Esophagus squamous epithelium (tissue), 4 donors: ENCODE results near the gene C6orf52.

ENCODE experiments used
- POLR2A ChIP-seq, 4 donors: fragments of 450-650 bp; IDR thresholded peaks; one replicate each; pipeline ENCODE4 v1.6.1; 2017; ENCODE audit warnings: antibody characterized with exemption in 4 of 4, mild to moderate bottlenecking in 4 of 4, moderate library complexity in 3 of 4
- TF ChIP-seq, protein P1 (sequence below), 6 experiments: fragments of 450-650 bp in 4 of 6; fragments of 200-600 bp in 2 of 6; sonication (generic) in 2 of 6; IDR thresholded peaks; one replicate each; pipeline ENCODE4 v1.5.1; 2016 to 2019; ENCODE audit warnings: antibody characterized with exemption in 6 of 6, mild to moderate bottlenecking in 4 of 6, moderate library complexity in 4 of 6

GRCh38 chr6:10682355-10682988 lies 11.9 kb downstream of the C6orf52 start:
- TF ChIP-seq, protein P1, sequence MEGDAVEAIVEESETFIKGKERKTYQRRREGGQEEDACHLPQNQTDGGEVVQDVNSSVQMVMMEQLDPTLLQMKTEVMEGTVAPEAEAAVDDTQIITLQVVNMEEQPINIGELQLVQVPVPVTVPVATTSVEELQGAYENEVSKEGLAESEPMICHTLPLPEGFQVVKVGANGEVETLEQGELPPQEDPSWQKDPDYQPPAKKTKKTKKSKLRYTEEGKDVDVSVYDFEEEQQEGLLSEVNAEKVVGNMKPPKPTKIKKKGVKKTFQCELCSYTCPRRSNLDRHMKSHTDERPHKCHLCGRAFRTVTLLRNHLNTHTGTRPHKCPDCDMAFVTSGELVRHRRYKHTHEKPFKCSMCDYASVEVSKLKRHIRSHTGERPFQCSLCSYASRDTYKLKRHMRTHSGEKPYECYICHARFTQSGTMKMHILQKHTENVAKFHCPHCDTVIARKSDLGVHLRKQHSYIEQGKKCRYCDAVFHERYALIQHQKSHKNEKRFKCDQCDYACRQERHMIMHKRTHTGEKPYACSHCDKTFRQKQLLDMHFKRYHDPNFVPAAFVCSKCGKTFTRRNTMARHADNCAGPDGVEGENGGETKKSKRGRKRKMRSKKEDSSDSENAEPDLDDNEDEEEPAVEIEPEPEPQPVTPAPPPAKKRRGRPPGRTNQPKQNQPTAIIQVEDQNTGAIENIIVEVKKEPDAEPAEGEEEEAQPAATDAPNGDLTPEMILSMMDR (IDR thresholded peaks at IDR 0.05) = no peak
- TF ChIP-seq POLR2A (IDR thresholded peaks at IDR 0.05) = no peak
